HepG2 (cell line): Measurements from ENCODE around the gene PPM1K. TPM values are rescaled to one million over a fixed set of nuclear protein-coding genes. Genes with fewer than 3 reads are reported as not detected.

ENCODE experiments used
- ATF7-NPFF ChIP-seq: sonication (generic); formaldehyde crosslinking; IDR thresholded peaks from 2 replicates; pipeline ENCODE4 v1.8.1; 2023; ENCODE audit warnings: mild to moderate bottlenecking, low read depth, missing genetic modification reagents, moderate library complexity
- DMAP1 ChIP-seq: IDR thresholded peaks from 2 replicates; pipeline ENCODE4 v1.6.1; 2016
- GZF1 ChIP-seq: sonication (generic); formaldehyde crosslinking; IDR thresholded peaks from 2 replicates; pipeline ENCODE4 v1.5.1; 2020; ENCODE audit warnings: mild to moderate bottlenecking, missing genetic modification reagents
- IRX3 ChIP-seq: sonication (generic); formaldehyde crosslinking; IDR thresholded peaks from 2 replicates; pipeline ENCODE4 v1.8.1; 2023; ENCODE audit warnings: mild to moderate bottlenecking, low read depth, missing genetic modification reagents, borderline replicate concordance
- KDM5A ChIP-seq: fragments of 200-600 bp; sonication (generic); IDR thresholded peaks from 2 replicates; pipeline ENCODE4 v1.7.0; 2018; ENCODE audit warnings: antibody characterized with exemption, mild to moderate bottlenecking, low read length, borderline replicate concordance
- KDM5B ChIP-seq: sonication (generic); formaldehyde crosslinking; IDR thresholded peaks from 2 replicates; pipeline ENCODE4 v1.4.0; 2020; ENCODE audit warnings: missing genetic modification reagents, mild to moderate bottlenecking, borderline replicate concordance
- MYC ChIP-seq: sonication (generic); formaldehyde crosslinking; IDR thresholded peaks from 2 replicates; pipeline ENCODE4 v1.9.0; 2021; ENCODE audit warnings: missing genetic modification reagents, borderline replicate concordance
- REL ChIP-seq: sonication (generic); formaldehyde crosslinking; conservative IDR thresholded peaks from 2 replicates; pipeline ENCODE4 v1.8.0; 2022; ENCODE audit warnings: mild to moderate bottlenecking, missing genetic modification reagents, moderate library complexity
- TAF1 ChIP-seq: sonication (generic); formaldehyde crosslinking; IDR thresholded peaks from 2 replicates; pipeline ENCODE4 v1.4.0; 2020; ENCODE audit warnings: missing genetic modification reagents
- TEAD3 ChIP-seq: optimal IDR thresholded peaks from 2 replicates; pipeline ENCODE3; 2016; ENCODE audit warnings: borderline replicate concordance
- ZNF350 ChIP-seq: sonication (generic); formaldehyde crosslinking; IDR thresholded peaks from 2 replicates; pipeline ENCODE4 v1.4.0; 2020; ENCODE audit warnings: mild to moderate bottlenecking, low read depth, missing genetic modification reagents, borderline replicate concordance
- ZNF430 ChIP-seq: sonication (generic); formaldehyde crosslinking; IDR thresholded peaks from 2 replicates; pipeline ENCODE4 v1.9.0; 2021; ENCODE audit warnings: mild to moderate bottlenecking, missing genetic modification reagents
- ZNF546 ChIP-seq: sonication (generic); formaldehyde crosslinking; conservative IDR thresholded peaks from 2 replicates; pipeline ENCODE4 v1.8.1; 2023; ENCODE audit warnings: mild to moderate bottlenecking, missing genetic modification reagents
- ZNF563 ChIP-seq: sonication (generic); formaldehyde crosslinking; IDR thresholded peaks from 2 replicates; pipeline ENCODE4 v1.8.0; 2022; ENCODE audit warnings: mild to moderate bottlenecking, moderate library complexity, missing genetic modification reagents
- ZNF616 ChIP-seq: sonication (generic); formaldehyde crosslinking; IDR thresholded peaks from 2 replicates; pipeline ENCODE4 v1.5.0; 2020; ENCODE audit warnings: low read depth, mild to moderate bottlenecking, missing genetic modification reagents
- ZNF737 ChIP-seq: sonication (generic); formaldehyde crosslinking; IDR thresholded peaks from 2 replicates; pipeline ENCODE4 v1.5.0; 2020; ENCODE audit warnings: missing genetic modification reagents, mild to moderate bottlenecking, borderline replicate concordance
- ZNF761 ChIP-seq: sonication (generic); formaldehyde crosslinking; conservative IDR thresholded peaks from 2 replicates; pipeline ENCODE4 v1.4.0; 2020; ENCODE audit warnings: mild to moderate bottlenecking, missing genetic modification reagents
- ZNF790 ChIP-seq: sonication (generic); formaldehyde crosslinking; IDR thresholded peaks from 2 replicates; pipeline ENCODE4 v1.8.0; 2022; ENCODE audit warnings: missing genetic modification reagents, mild to moderate bottlenecking, borderline replicate concordance
- ZNF841 ChIP-seq: sonication (generic); formaldehyde crosslinking; IDR thresholded peaks from 2 replicates; pipeline ENCODE4 v1.8.1; 2023; ENCODE audit warnings: missing genetic modification reagents, borderline replicate concordance
- ZSCAN21 ChIP-seq: sonication (generic); formaldehyde crosslinking; IDR thresholded peaks from 2 replicates; pipeline ENCODE4 v1.8.0; 2022; ENCODE audit warnings: mild to moderate bottlenecking, missing genetic modification reagents, moderate library complexity, borderline replicate concordance
- polyA plus RNA-seq, 8 experiments: library from polyadenylated mRNA; depleted of rRNA in 3 of 8; stranded (reverse) in 7 of 8; unstranded in 1 of 8; fragments of >200 nt; fragmentation: Illumina TruSeq in 4 of 8; extraction: Trizol in 4 of 8; gene quantifications; 2 replicates each; pipeline versions ENCODE4 v1.2.1 to v1.2.3, GENCODE V29; 2011 to 2016; ENCODE audit warnings: low read depth in 4 of 8, missing spikeins in 1 of 8, mixed read lengths in 1 of 8; ENCODE audit not compliant: insufficient read depth in 1 of 8
- total RNA-seq, 5 experiments: library from RNA; depleted of rRNA; stranded (reverse); fragments of >200 nt; fragmentation: Illumina TruSeq; extraction: Trizol; gene quantifications; 2 replicates each; pipeline ENCODE4 v1.2.3, GENCODE V29; 2016; ENCODE audit warnings: low read depth in 1 of 5
- TF ChIP-seq, protein P1 (sequence below), 2 experiments: sonication (generic) in 1 of 2; formaldehyde crosslinking in 1 of 2; IDR thresholded peaks; 2 replicates each; pipeline versions ENCODE4 v1.4.0 to v1.6.1; 2016 to 2020; ENCODE audit warnings: borderline replicate concordance in 1 of 2, low read depth in 1 of 2, mild to moderate bottlenecking in 1 of 2, missing genetic modification reagents in 1 of 2
- TF ChIP-seq, protein P2 (sequence below): sonication (generic); formaldehyde crosslinking; conservative IDR thresholded peaks from 2 replicates; pipeline ENCODE4 v1.4.0; 2020; ENCODE audit warnings: missing genetic modification reagents
- TF ChIP-seq, protein P3 (sequence below): IDR thresholded peaks from 2 replicates; pipeline ENCODE4 v1.6.1; 2016; ENCODE audit warnings: mild to moderate bottlenecking, missing biosample characterization, missing genetic modification reagents

Gene PPM1K
- total and polyA plus RNA-seq, 2 of the 13 experiments (the other 11 are each of a cell fraction or from before 2014, with no cell fraction given), result 11.9 to 17.8 TPM

DNA sequence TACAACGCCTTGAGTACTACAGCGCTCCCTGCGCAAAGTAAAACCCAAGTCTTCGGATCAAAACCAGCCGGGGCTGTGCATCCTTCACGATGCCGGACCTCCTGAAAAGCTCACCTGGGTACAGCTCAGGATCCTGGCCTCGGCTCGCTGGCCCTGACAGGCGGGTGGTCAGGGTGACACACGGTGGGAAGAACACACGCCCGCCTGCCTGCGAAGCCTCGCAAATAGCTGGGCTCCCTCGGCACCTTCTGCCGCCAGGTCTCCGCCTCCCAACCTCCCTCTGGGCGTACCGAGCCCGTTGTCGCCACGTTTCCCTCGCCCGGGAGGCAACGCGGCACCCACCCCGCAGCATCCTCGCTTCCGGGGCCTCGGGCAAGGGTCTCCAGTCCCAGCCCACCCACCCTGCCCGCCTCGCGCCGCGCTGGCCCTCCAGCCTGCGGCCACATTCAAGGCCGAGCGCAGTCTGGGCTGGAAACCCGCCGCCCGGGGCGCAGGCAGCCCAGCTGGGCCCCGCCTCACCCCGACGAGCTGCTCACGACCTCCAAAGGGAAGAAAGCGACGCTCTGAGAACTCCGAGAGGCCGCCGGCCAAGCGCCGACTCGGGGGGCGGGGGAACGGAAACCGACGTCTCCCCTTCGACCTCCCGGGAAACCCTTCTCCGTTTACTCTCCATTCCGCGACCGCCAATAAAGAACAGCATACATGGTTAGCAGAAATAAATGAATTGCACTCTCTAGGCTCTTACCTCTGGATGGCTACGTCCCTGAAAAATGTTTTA, 511 bp downstream of the PPM1K start (continued):
- TF ChIP-seq ZNF616 (CRISPR knock-in tag) (0 out of 2 replicates have a peak, but pooled peaks have one; percentile 36), GZF1 (CRISPR knock-in tag) (0 out of 2 replicates have a peak, but pooled peaks have one; percentile 54), KDM5B (peak; percentile 75; the same call in 1 of the 2 replicates), ZNF350 (CRISPR knock-in tag) (peak; percentile 12), IRX3 (CRISPR knock-in tag) (0 out of 2 replicates have a peak, but pooled peaks have one; percentile 22), TEAD3 (CRISPR knock-in tag) (peak; percentile 45), TAF1 (peak; percentile 21), ZNF761 (CRISPR knock-in tag) (peak; percentile 61; the same call in 1 of the 2 replicates), ZNF430 (CRISPR knock-in tag) (no peak), DMAP1 (peak; percentile 49), ZNF737 (0 out of 2 replicates have a peak, but pooled peaks have one; percentile 57), ATF7-NPFF (0 out of 2 replicates have a peak, but pooled peaks have one; percentile 65), ZNF790 (CRISPR knock-in tag) (no peak), REL (no peak), MYC (peak; percentile 42; the same call in 1 of the 2 replicates), ZNF563 (peak; percentile 28; the same call in 1 of the 2 replicates), ZSCAN21 (CRISPR knock-in tag) (0 out of 2 replicates have a peak, but pooled peaks have one; percentile 23), ZNF841 (no peak), KDM5A (0 out of 2 replicates have a peak, but pooled peaks have one; percentile 48), ZNF546 (peak; percentile 81; the same call in 1 of the 2 replicates)
- TF ChIP-seq, protein P1, sequence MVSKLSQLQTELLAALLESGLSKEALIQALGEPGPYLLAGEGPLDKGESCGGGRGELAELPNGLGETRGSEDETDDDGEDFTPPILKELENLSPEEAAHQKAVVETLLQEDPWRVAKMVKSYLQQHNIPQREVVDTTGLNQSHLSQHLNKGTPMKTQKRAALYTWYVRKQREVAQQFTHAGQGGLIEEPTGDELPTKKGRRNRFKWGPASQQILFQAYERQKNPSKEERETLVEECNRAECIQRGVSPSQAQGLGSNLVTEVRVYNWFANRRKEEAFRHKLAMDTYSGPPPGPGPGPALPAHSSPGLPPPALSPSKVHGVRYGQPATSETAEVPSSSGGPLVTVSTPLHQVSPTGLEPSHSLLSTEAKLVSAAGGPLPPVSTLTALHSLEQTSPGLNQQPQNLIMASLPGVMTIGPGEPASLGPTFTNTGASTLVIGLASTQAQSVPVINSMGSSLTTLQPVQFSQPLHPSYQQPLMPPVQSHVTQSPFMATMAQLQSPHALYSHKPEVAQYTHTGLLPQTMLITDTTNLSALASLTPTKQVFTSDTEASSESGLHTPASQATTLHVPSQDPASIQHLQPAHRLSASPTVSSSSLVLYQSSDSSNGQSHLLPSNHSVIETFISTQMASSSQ (IDR thresholded peaks at IDR 0.05; ENCODE audit: low read depth), result no peak
- TF ChIP-seq, protein P1 (CRISPR knock-in tag; IDR thresholded peaks at IDR 0.05; ENCODE audit: borderline replicate concordance), result 0 out of 2 replicates have a peak, but pooled peaks have one; percentile 30
- TF ChIP-seq, protein P2, sequence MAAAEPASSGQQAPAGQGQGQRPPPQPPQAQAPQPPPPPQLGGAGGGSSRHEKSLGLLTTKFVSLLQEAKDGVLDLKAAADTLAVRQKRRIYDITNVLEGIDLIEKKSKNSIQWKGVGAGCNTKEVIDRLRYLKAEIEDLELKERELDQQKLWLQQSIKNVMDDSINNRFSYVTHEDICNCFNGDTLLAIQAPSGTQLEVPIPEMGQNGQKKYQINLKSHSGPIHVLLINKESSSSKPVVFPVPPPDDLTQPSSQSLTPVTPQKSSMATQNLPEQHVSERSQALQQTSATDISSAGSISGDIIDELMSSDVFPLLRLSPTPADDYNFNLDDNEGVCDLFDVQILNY (CRISPR knock-in tag), result 0 out of 2 replicates have a peak, but pooled peaks have one; percentile 37
- TF ChIP-seq, protein P3, sequence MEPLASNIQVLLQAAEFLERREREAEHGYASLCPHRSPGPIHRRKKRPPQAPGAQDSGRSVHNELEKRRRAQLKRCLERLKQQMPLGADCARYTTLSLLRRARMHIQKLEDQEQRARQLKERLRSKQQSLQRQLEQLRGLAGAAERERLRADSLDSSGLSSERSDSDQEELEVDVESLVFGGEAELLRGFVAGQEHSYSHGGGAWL, result 0 out of 2 replicates have a peak, but pooled peaks have one; percentile 57
